IMR-90 (cell line): ENCODE measurements around the gene SEMA3E. TPM values are rescaled to one million over a fixed set of nuclear protein-coding genes. Genes with fewer than 3 reads are reported as not detected.

ENCODE experiments used
- ATAC-seq: fragments of 200-7000 bp; cut with Tn5 transposase; 2 replicates; pipeline ENCODE4 v1.9.1; 2020; ENCODE audit warnings: low read depth, mild to moderate bottlenecking, moderate library complexity
- BruUV-seq: library from RNA; stranded (reverse); fragments of 400-500 nt; replicated peaks from 2 replicates; lab custom pipeline; 2021; lab: Mats Ljungman, UMichigan
- CTCF ChIA-PET: fragments of 300-600 bp; formaldehyde crosslinking; extraction: SDS; loops from one replicate; lab custom pipeline; 2021; ENCODE audit warnings: antibody characterized with exemption; lab: Yijun Ruan, JAX
- POLR2A ChIA-PET: fragments of 300-600 bp; sonication (Branson Sonifier 250); formaldehyde crosslinking; loops from one replicate; lab custom pipeline; 2022; ENCODE audit warnings: antibody characterized with exemption; ENCODE audit not compliant: unreplicated experiment; lab: Charles Lee
- DNase-seq: peaks from one replicate; pipeline ENCODE4 v3.0.0; 2013
- H2AFZ ChIP-seq: replicated peaks from 2 replicates; pipeline ENCODE3; 2013; ENCODE audit warnings: low read length, mild to moderate bottlenecking; ENCODE audit not compliant: poor library complexity
- H2AK5ac ChIP-seq: 2 replicates; pipeline ENCODE4 v1.6.1; 2013; ENCODE audit warnings: low read depth, low read length, inconsistent platforms
- H2AK9ac ChIP-seq: replicated peaks from 2 replicates; pipeline ENCODE3; 2013; ENCODE audit warnings: mild to moderate bottlenecking, low read depth, low read length, moderate library complexity; ENCODE audit not compliant: poor library complexity
- H2BK120ac ChIP-seq: 2 replicates; pipeline ENCODE4 v1.6.1; 2013; ENCODE audit warnings: low read depth, low read length, inconsistent platforms
- H2BK15ac ChIP-seq: 3 replicates; pipeline ENCODE4 v1.6.1; 2013; ENCODE audit warnings: low read depth, low read length, inconsistent platforms
- H2BK20ac ChIP-seq: 2 replicates; pipeline ENCODE4 v1.6.1; 2013; ENCODE audit warnings: low read depth, mild to moderate bottlenecking, inconsistent platforms, low read length, moderate library complexity
- H2BK5ac ChIP-seq: 2 replicates; pipeline ENCODE4 v1.6.1; 2013; ENCODE audit warnings: mild to moderate bottlenecking, low read depth, low read length, inconsistent platforms; ENCODE audit not compliant: poor library complexity, severe bottlenecking
- H3K14ac ChIP-seq: replicated peaks from 2 replicates; pipeline ENCODE4 v1.6.1; 2013; ENCODE audit warnings: low read depth, low read length, inconsistent platforms
- H3K18ac ChIP-seq: 2 replicates; pipeline ENCODE4 v1.6.1; 2013; ENCODE audit warnings: low read depth, low read length, control low read depth
- H3K23ac ChIP-seq: 2 replicates; pipeline ENCODE4 v1.6.1; 2013; ENCODE audit warnings: low read depth, low read length, inconsistent platforms
- H3K27ac ChIP-seq: 2 replicates; pipeline ENCODE4 v1.5.1; 2013; ENCODE audit warnings: mild to moderate bottlenecking, control low read depth, low read length; ENCODE audit not compliant: insufficient read depth
- H3K27me3 ChIP-seq: 2 replicates; pipeline ENCODE4 v1.6.1; 2013; ENCODE audit warnings: low read length; ENCODE audit not compliant: control insufficient read depth, insufficient read depth
- H3K36me3 ChIP-seq: 2 replicates; pipeline ENCODE4 v1.6.1; 2013; ENCODE audit warnings: low read length, mixed read lengths; ENCODE audit not compliant: control insufficient read depth, insufficient read depth
- H3K4ac ChIP-seq: 2 replicates; pipeline ENCODE4 v1.6.1; 2013; ENCODE audit warnings: low read depth, low read length, inconsistent platforms
- H3K4me1 ChIP-seq: 2 replicates; pipeline ENCODE4 v1.6.1; 2013; ENCODE audit warnings: low read length, mixed read lengths; ENCODE audit not compliant: control insufficient read depth, insufficient read depth
- H3K4me2 ChIP-seq: 2 replicates; pipeline ENCODE4 v1.6.1; 2013; ENCODE audit warnings: low read depth, mild to moderate bottlenecking, control low read depth, low read length, moderate library complexity
- H3K4me3 ChIP-seq: 2 replicates; pipeline ENCODE4 v1.5.1; 2013; ENCODE audit warnings: low read depth, mild to moderate bottlenecking, control low read depth, low read length, moderate library complexity; ENCODE audit not compliant: insufficient read depth
- H3K56ac ChIP-seq: 2 replicates; pipeline ENCODE4 v1.6.1; 2013; ENCODE audit warnings: low read length, inconsistent platforms; ENCODE audit not compliant: insufficient read depth; ENCODE audit errors: extremely low read depth
- H3K79me1 ChIP-seq, 2 experiments: 2 replicates each; pipeline ENCODE4 v1.6.1; 2013; ENCODE audit warnings: low read length in 2 of 2, inconsistent platforms in 1 of 2, low read depth in 1 of 2
- H3K9ac ChIP-seq: 2 replicates; pipeline ENCODE4 v1.6.1; 2013; ENCODE audit warnings: low read depth, low read length, control low read depth
- H3K9me1 ChIP-seq: 2 replicates; pipeline ENCODE4 v1.6.1; 2013; ENCODE audit warnings: low read length, inconsistent platforms; ENCODE audit not compliant: insufficient read depth
- H3K9me3 ChIP-seq: 2 replicates; pipeline ENCODE4 v1.6.1; 2013; ENCODE audit warnings: low read length; ENCODE audit not compliant: control insufficient read depth, insufficient read depth
- H4K20me1 ChIP-seq: 2 replicates; pipeline ENCODE4 v1.6.1; 2013; ENCODE audit warnings: low read length, inconsistent platforms; ENCODE audit not compliant: insufficient read depth
- H4K5ac ChIP-seq: 2 replicates; pipeline ENCODE4 v1.6.1; 2013; ENCODE audit warnings: mild to moderate bottlenecking, low read depth, low read length, control low read depth
- H4K8ac ChIP-seq, 2 experiments: 2 replicates each; pipeline ENCODE4 v1.6.1; 2013; ENCODE audit warnings: low read depth in 2 of 2, low read length in 2 of 2, control low read depth in 1 of 2, inconsistent platforms in 1 of 2
- H4K91ac ChIP-seq: 2 replicates; pipeline ENCODE4 v1.6.1; 2013; ENCODE audit warnings: low read depth, low read length, inconsistent platforms; ENCODE audit not compliant: insufficient read depth
- BHLHE40 ChIP-seq: fragments of 150-350 bp; IDR thresholded peaks from 2 replicates; pipeline ENCODE4 v1.6.1; 2016; ENCODE audit warnings: mild to moderate bottlenecking, low read depth, low read length
- CHD1 ChIP-seq: IDR thresholded peaks from 2 replicates; pipeline ENCODE4 v1.6.1; 2012; ENCODE audit warnings: low read depth, low read length, improper control_type of control experiment
- FOS ChIP-seq: fragments of 150-350 bp; IDR thresholded peaks from 2 replicates; pipeline ENCODE4 v1.6.1; 2016; ENCODE audit warnings: low read depth, low read length
- MAZ ChIP-seq: IDR thresholded peaks from 2 replicates; pipeline ENCODE4 v1.6.1; 2012; ENCODE audit warnings: low read depth, mild to moderate bottlenecking, low read length, improper control_type of control experiment, moderate library complexity, borderline replicate concordance
- MXI1 ChIP-seq: IDR thresholded peaks from 2 replicates; pipeline ENCODE4 v1.6.1; 2012; ENCODE audit warnings: low read depth, mild to moderate bottlenecking, low read length, moderate library complexity, borderline replicate concordance
- POLR2A ChIP-seq: IDR thresholded peaks from 2 replicates; pipeline ENCODE4 v1.6.1; 2012; ENCODE audit warnings: mild to moderate bottlenecking, low read depth, low read length
- RCOR1 ChIP-seq: IDR thresholded peaks from 2 replicates; pipeline ENCODE4 v1.6.1; 2012; ENCODE audit warnings: mild to moderate bottlenecking, low read length, improper control_type of control experiment; ENCODE audit not compliant: insufficient replicate concordance
- SMC3 ChIP-seq: fragments of 150-350 bp; IDR thresholded peaks from 2 replicates; pipeline ENCODE4 v1.6.1; 2016; ENCODE audit warnings: low read depth, mild to moderate bottlenecking, antibody characterized with exemption, low read length, moderate library complexity
- USF2 ChIP-seq: fragments of 150-350 bp; IDR thresholded peaks from 2 replicates; pipeline ENCODE4 v1.6.1; 2017; ENCODE audit warnings: mild to moderate bottlenecking, antibody characterized with exemption, low read length, low read depth
- WGBS, 2 experiments: methylation state at CpG; one replicate each; pipeline versions ENCODE4 v1.1.5 to v1.1.7; 2013; ENCODE audit warnings: missing lambda C conversion rate in 2 of 2; ENCODE audit not compliant: insufficient read length in 1 of 2; ENCODE audit errors: extremely low coverage in 2 of 2; 5-methylcytosine and 5-hydroxymethylcytosine counted together
- dilution Hi-C: fragments of 300-500 bp; cut with HindIII; formaldehyde crosslinking; loops from one replicate; pipeline ENCODE4 v1.14.3; 2018; ENCODE audit warnings: low sequenced_read_pairs; ENCODE audit not compliant: unreplicated experiment
- in situ Hi-C: fragments of 300-500 bp; cut with MboI; formaldehyde crosslinking; loops from 3 replicates; pipeline ENCODE4 v1.14.3; 2019; ENCODE audit warnings: low sequenced_read_pairs, inconsistent platforms, mixed read lengths
- intact Hi-C: fragments of 100-400 bp; cut with micrococcal nuclease; formaldehyde crosslinking; loops from 2 replicates; pipeline ENCODE4 v1.10.0; 2022
- polyA plus RNA-seq, 3 experiments: library from polyadenylated mRNA; depleted of rRNA; stranded (reverse); fragments of >200 nt; gene quantifications; 2 replicates each; pipeline ENCODE4 v1.2.3, GENCODE V29; 2012; ENCODE audit warnings: low replicate concordance in 1 of 3
- total RNA-seq: library from RNA; depleted of rRNA; stranded (reverse); fragments of >200 nt; gene quantifications from 2 replicates; pipeline ENCODE4 v1.2.3, GENCODE V29; 2012

SEMA3E gene
- total and polyA plus RNA-seq, 2 of the 4 experiments (the other 2 are of a cell fraction) = 0.31 to 0.72 TPM

- dilution Hi-C loops = no loop called here
- Histone ChIP-seq H3K9me1 (no peaks in the 10 kb centered on the region), H3K18ac (no peak overlapping the region), H2AK5ac (no peak overlapping the region), H2BK20ac (no peak overlapping the region), H3K23ac (no peak overlapping the region), H3K56ac (no peak overlapping the region), H3K27ac (no peak overlapping the region), H3K79me1 (no peaks in the 10 kb centered on the region), H2AK9ac (no peak overlapping the region), H4K91ac (no peak overlapping the region), H3K9me3 (no peaks in the 10 kb centered on the region), H4K5ac (no peak overlapping the region), H3K4me3 (no peak overlapping the region), H4K20me1 (no peaks in the 10 kb centered on the region), H3K14ac (no peak overlapping the region), H3K4me2 (no peak overlapping the region), H3K36me3 (no peaks in the 10 kb centered on the region), H3K9ac (no peak overlapping the region), H4K8ac (no peak overlapping the region), H3K27me3 (no peaks in the 10 kb centered on the region), H2AFZ (no peak overlapping the region), H2BK5ac (no peak overlapping the region), H3K4me1 (no peaks in the 10 kb centered on the region), H2BK15ac (no peak overlapping the region), H3K4ac (no peak overlapping the region), H2BK120ac (no peak overlapping the region)
- CTCF ChIA-PET = no interaction called here
- in situ Hi-C loops = no loop called here
- no CpG with 5 or more reads among the region's 1 CpG for WGBS, 2 experiments
- no peak for TF ChIP-seq MAZ
- TF ChIP-seq FOS = no peak
- TF ChIP-seq SMC3 = no peak
- TF ChIP-seq BHLHE40 = no peak
- no peak for TF ChIP-seq POLR2A
- TF ChIP-seq RCOR1 = no peak
- no peak for TF ChIP-seq USF2
- no peak for TF ChIP-seq CHD1
- TF ChIP-seq MXI1 = no peak
- no TSS peak for BruUV-seq
- ATAC-seq = no peak
- no peak for DNase-seq
- POLR2A ChIA-PET = no interaction called here
- intact Hi-C loops = no loop called here
These were observed 8.0 kb downstream of the SEMA3E start for GRCh38 chr7:83640731-83641537.
